K562 (cell line): ENCODE measurements around the gene ATXN1. TPM values are rescaled to one million over a fixed set of nuclear protein-coding genes. Genes with fewer than 3 reads are reported as not detected.

Experiments
- ATAC-seq: fragments of 200-7000 bp; cut with Tn5 transposase; 3 replicates; pipeline ENCODE4 v1.9.1; 2020; ENCODE audit warnings: moderate library complexity
- BruUV-seq: library from RNA; stranded (reverse); fragments of 400-500 nt; replicated peaks from 2 replicates; lab custom pipeline; 2021; lab: Mats Ljungman, UMichigan
- CTCF ChIA-PET: fragments of 300-600 bp; formaldehyde crosslinking; extraction: SDS; loops from one replicate; lab custom pipeline; 2021; ENCODE audit warnings: low intra/inter-chr PET ratio; lab: Yijun Ruan, JAX
- POLR2A ChIA-PET: fragments of 300-600, 350-650 bp; sonication (Branson Sonifier 250); formaldehyde crosslinking; extraction: SDS; loops from one replicate; lab custom pipeline; 2021; ENCODE audit warnings: antibody characterized with exemption, inconsistent platforms; lab: Yijun Ruan, JAX
- DNase-seq, 4 experiments: peaks; one replicate each; pipeline versions ENCODE4 v3.0.0 to v3.0.0-alpha.2; 2011 to 2018; ENCODE audit warnings: low spot score in 3 of 4, mixed read lengths in 3 of 4; ENCODE audit errors: extremely low read depth in 1 of 4
- FAIRE-seq: peaks from 2 replicates; lab custom pipeline; 2011; peaks lifted over from hg19 to GRCh38; lab: Jason Lieb, UNC
- H2AFZ ChIP-seq: 2 replicates; pipeline ENCODE4 v1.6.0; 2011; ENCODE audit warnings: low read depth, low read length, control low read depth, inconsistent platforms
- H3K27ac ChIP-seq: fragments of 200-600 bp; 3 replicates; pipeline ENCODE4 v1.8.0; 2011; ENCODE audit warnings: low read depth, mild to moderate bottlenecking, control low read depth, inconsistent platforms, low read length, moderate library complexity, mixed read lengths; ENCODE audit errors: extremely low read depth
- H3K27me3 ChIP-seq, 2 experiments: fragments of 300-600 bp in 1 of 2; 2 replicates in 1 of 2; 3 replicates in 1 of 2; pipeline versions ENCODE4 v1.6.0 to v1.8.0; 2011; ENCODE audit warnings: inconsistent platforms in 2 of 2, low read length in 2 of 2, mild to moderate bottlenecking in 1 of 2, mixed read lengths in 1 of 2, moderate library complexity in 1 of 2; ENCODE audit not compliant: control insufficient read depth in 2 of 2, insufficient read depth in 2 of 2
- H3K36me3 ChIP-seq: fragments of 300-600 bp; 3 replicates; pipeline ENCODE4 v1.8.0; 2011; ENCODE audit warnings: mild to moderate bottlenecking, low read length, inconsistent platforms; ENCODE audit not compliant: control insufficient read depth, insufficient read depth
- H3K4me1 ChIP-seq, 2 experiments: fragments of 200-600 bp in 1 of 2; replicated peaks in 1 of 2; 2 replicates in 1 of 2; 3 replicates in 1 of 2; pipeline versions ENCODE4 v1.5.1 to v1.8.0; 2011; ENCODE audit warnings: inconsistent platforms in 2 of 2, low read length in 2 of 2, mild to moderate bottlenecking in 1 of 2, mixed read lengths in 1 of 2, moderate library complexity in 1 of 2; ENCODE audit not compliant: control insufficient read depth in 2 of 2, insufficient read depth in 2 of 2
- H3K4me2 ChIP-seq: 2 replicates; pipeline ENCODE4 v1.6.1; 2011; ENCODE audit warnings: low read length, control low read depth, inconsistent platforms, mixed read lengths; ENCODE audit not compliant: insufficient read depth
- H3K4me3 ChIP-seq: fragments of 200-600 bp; sonication (generic), shearing (Covaris generic); 2 replicates; pipeline ENCODE4 v1.5.1; 2016; ENCODE audit warnings: control low read depth, inconsistent platforms
- H3K79me2 ChIP-seq: fragments of 200-600 bp; 3 replicates; pipeline ENCODE4 v1.8.0; 2011; ENCODE audit warnings: low read length, inconsistent platforms; ENCODE audit not compliant: control insufficient read depth, insufficient read depth
- H3K9ac ChIP-seq, 2 experiments: 2 replicates each; pipeline versions ENCODE4 v1.6.0 to v1.6.1; 2011; ENCODE audit warnings: low read depth in 2 of 2, low read length in 2 of 2, control low read depth in 1 of 2, inconsistent platforms in 1 of 2, mild to moderate bottlenecking in 1 of 2, mixed read lengths in 1 of 2; ENCODE audit not compliant: insufficient read depth in 1 of 2
- H3K9me1 ChIP-seq: one replicate; pipeline ENCODE4 v1.6.0; 2011; ENCODE audit warnings: inconsistent platforms, mild to moderate bottlenecking, low read length, moderate library complexity; ENCODE audit not compliant: control insufficient read depth, insufficient read depth
- H3K9me3 ChIP-seq: replicated peaks from 2 replicates; pipeline ENCODE4 v1.5.1; 2011; ENCODE audit warnings: low read depth, low read length, inconsistent platforms; ENCODE audit not compliant: control insufficient read depth, insufficient read depth
- H4K20me1 ChIP-seq: replicated peaks from 2 replicates; pipeline ENCODE4 v1.6.1; 2011; ENCODE audit warnings: low read length, inconsistent platforms, mixed read lengths; ENCODE audit not compliant: control insufficient read depth, insufficient read depth
- ATF4 ChIP-seq: fragments of 450-650 bp; formaldehyde crosslinking; IDR thresholded peaks from 2 replicates; pipeline ENCODE4 v1.4.0; 2022; ENCODE audit warnings: mild to moderate bottlenecking, moderate library complexity
- FOXP4 ChIP-seq: sonication (generic); formaldehyde crosslinking; IDR thresholded peaks from 2 replicates; pipeline ENCODE4 v1.8.0; 2022; ENCODE audit warnings: mild to moderate bottlenecking, missing genetic modification reagents, borderline replicate concordance
- MTA2 ChIP-seq: fragments of 450-650 bp; IDR thresholded peaks from 2 replicates; pipeline ENCODE4 v1.6.1; 2016; ENCODE audit warnings: low read depth
- RBM39 ChIP-seq: fragments of 200-400 bp; formaldehyde crosslinking; optimal IDR thresholded peaks from 2 replicates; pipeline ENCODE3; 2018; ENCODE audit warnings: low read depth, low read length
- TAF7 ChIP-seq: fragments of 450-650 bp; IDR thresholded peaks from 2 replicates; pipeline ENCODE4 v1.6.1; 2016; ENCODE audit warnings: missing genetic modification characterization, missing compliant biosample characterization
- WGBS: fragments of 100-300 bp; shearing (Covaris generic); methylation state at CpG from one replicate; pipeline ENCODE4 v1.1.6; 2016; ENCODE audit warnings: low coverage, mixed read lengths; ENCODE audit not compliant: insufficient coverage; ENCODE audit errors: missing lambda C conversion rate; 5-methylcytosine and 5-hydroxymethylcytosine counted together
- in situ Hi-C: fragments of 300-500 bp; cut with MboI; formaldehyde crosslinking; loops from 4 replicates; pipeline ENCODE4 v1.15.0; 2018; ENCODE audit warnings: inconsistent platforms, mixed read lengths
- intact Hi-C: fragments of 100-400 bp; cut with micrococcal nuclease; formaldehyde crosslinking; loops from 2 replicates; pipeline ENCODE4 v1.14.2; 2022
- polyA plus RNA-seq, 8 experiments: library from polyadenylated mRNA; depleted of rRNA in 4 of 8; stranded (reverse) in 5 of 8; unstranded in 3 of 8; fragments of >200 nt; fragmentation: Nextera tagmentation in 2 of 8; fragmentation: Illumina TruSeq in 1 of 8; extraction: Ambion mirVana in 2 of 8; extraction: Trizol in 1 of 8; gene quantifications; 2 replicates each; pipeline versions ENCODE4 v1.2.1 to v1.2.3, GENCODE V29; 2011 to 2014; ENCODE audit warnings: inconsistent platforms in 1 of 8, missing spikeins in 1 of 8
- total RNA-seq, 7 experiments: library from RNA; depleted of rRNA in 6 of 7; stranded (reverse); fragments of >200 nt in 6 of 7; fragmentation: Illumina TruSeq in 2 of 7; extraction: Trizol in 2 of 7; gene quantifications; 2 replicates each; pipeline versions ENCODE4 v1.2.1 to v1.2.3, GENCODE V29; 2011 to 2021; ENCODE audit warnings: low replicate concordance in 1 of 7

Gene ATXN1
- total and polyA plus RNA-seq, 9 of the 15 experiments (the other 6 are each of a cell fraction or from before 2014, with no cell fraction given), result under 0.01 to 1.2 (median 0.58) TPM

GRCh38 chr6:16657768-16658167, 103.5 kb downstream of the ATXN1 start:
- peaks cover 0 to 4% of the 10 kb centered on the region in 2 experiments; a peak in 2 of 5 replicates for H3K27me3 ChIP-seq
- ChIA-PET CTCF (no interaction called here), POLR2A (no interaction called here)
- DNase-seq, result no peak
- no peaks in the 10 kb centered on the region for H4K20me1 ChIP-seq
- H3K4me2 ChIP-seq, result no peak overlapping the region
- intact Hi-C loops, result no loop called here
- no peak overlapping the region for H3K27ac ChIP-seq
- no peak overlapping the region for H2AFZ ChIP-seq
- no peak overlapping the region for H3K4me3 ChIP-seq
- WGBS, result 0% methylated on average over 1 of the region's 1 CpG
- no TSS peak for BruUV-seq
- TF ChIP-seq ATF4 (CRISPR knock-in tag), result no peak
- no peak for TF ChIP-seq MTA2
- TF ChIP-seq FOXP4 (CRISPR knock-in tag), result no peak
- no peak for TF ChIP-seq TAF7 (tag)
- no peak for TF ChIP-seq RBM39
- in situ Hi-C loops, result no loop called here
- H3K9ac ChIP-seq, result no peak overlapping the region
- H3K9me3 ChIP-seq, result no peaks in the 10 kb centered on the region
- H3K9me1 ChIP-seq, result no peaks in the 10 kb centered on the region
- FAIRE-seq, result no peak
- no peaks in the 10 kb centered on the region for H3K79me2 ChIP-seq
- no peaks in the 10 kb centered on the region for H3K36me3 ChIP-seq
- no peak for ATAC-seq
- H3K4me1 ChIP-seq, result no peaks in the 10 kb centered on the region
